Measurements from ENCODE around the gene GAS6.

GAS6 gene

DNA sequence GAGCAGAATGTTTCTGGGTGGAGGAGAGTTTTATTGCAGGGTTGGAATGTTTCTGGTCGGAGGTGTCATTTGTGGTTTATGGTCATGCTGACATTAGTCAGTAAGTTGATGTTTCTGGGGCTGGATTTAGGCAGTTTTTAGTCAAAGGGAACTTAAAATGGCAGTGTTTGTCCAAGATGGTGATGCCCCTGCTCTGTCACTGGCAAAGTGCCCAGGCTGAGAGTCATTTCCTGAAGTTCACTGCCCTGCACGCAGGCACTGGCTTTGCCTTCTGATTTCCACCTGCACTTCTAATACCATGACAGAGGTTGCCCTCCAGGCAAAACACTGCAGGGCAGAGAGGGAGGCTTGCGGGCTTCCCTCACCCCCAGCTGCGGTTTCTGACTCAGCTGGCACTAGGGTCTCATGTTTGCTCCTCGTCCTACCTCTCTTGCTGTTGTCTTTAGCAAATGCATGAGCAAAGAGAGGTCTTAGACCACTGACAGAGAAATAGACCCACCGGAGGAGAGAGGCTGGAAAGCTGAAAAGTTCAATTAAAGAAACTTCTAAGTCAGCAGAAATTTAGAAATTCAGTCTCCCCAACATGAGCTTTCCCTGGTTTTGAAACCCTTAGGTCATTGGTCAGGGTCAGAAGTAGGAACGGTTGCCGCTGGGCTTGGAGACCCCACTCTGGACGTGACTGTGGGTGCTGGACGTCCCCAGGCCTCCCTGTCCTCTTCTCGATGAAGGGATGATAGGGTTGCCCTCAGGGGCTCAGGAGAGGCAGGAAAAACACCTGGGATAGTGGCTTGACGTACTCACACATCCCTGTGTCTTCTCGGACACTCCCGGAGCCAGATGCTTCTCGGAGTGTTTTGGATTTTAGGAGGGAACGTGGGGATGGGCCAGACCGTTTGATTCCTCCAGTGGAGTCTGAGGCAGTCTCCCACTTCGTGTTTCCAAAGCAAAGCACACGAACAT is 78.5 kb downstream of the GAS6 start:
- Histone ChIP-seq H3K4me1 (ENCODE audit: insufficient read depth, low read length) (0 out of 2 replicates have a peak, but pooled peaks cover 3% of the 10 kb centered on the region), H3K9me3 (ENCODE audit: insufficient read depth, low read length, severe bottlenecking) (no peaks in the 10 kb centered on the region), H3K27ac (ENCODE audit: low read length) (no peak overlapping the region), H3K4me2 (ENCODE audit: insufficient read depth, low read length) (no peak overlapping the region), H3K36me3 (ENCODE audit: insufficient read depth, low read length) (no peaks in the 10 kb centered on the region), H3K27me3 (ENCODE audit: insufficient read depth, low read length, poor library complexity) (peaks cover 13% of the 10 kb centered on the region), H4K20me1 (ENCODE audit: insufficient read depth, low read length) (0 out of 2 replicates have a peak, but pooled peaks cover 7% of the 10 kb centered on the region), H2AFZ (ENCODE audit: low read depth, low read length) (no peak overlapping the region), H3K4me3 (ENCODE audit: low read depth in 1 of 2, low read length in 2 of 2) (no peak overlapping the region), H3K9ac (ENCODE audit: low read depth, low read length) (no peak overlapping the region), H3K79me2 (ENCODE audit: insufficient read depth, low read length) (no peaks in the 10 kb centered on the region)
- no peak for TF ChIP-seq CTCF (IDR thresholded peaks at IDR 0.05; ENCODE audit: borderline replicate concordance, extremely low read depth, low read length, poor library complexity, severe bottlenecking)
- TF ChIP-seq EZH2 (IDR thresholded peaks at IDR 0.05; ENCODE audit: borderline replicate concordance, low read depth, low read length, severe bottlenecking), result no peak
- DNase-seq, result peak; percentile 38
- peak; percentile 58 for ATAC-seq (ENCODE audit: insufficient read depth, low read depth)

DNA sequence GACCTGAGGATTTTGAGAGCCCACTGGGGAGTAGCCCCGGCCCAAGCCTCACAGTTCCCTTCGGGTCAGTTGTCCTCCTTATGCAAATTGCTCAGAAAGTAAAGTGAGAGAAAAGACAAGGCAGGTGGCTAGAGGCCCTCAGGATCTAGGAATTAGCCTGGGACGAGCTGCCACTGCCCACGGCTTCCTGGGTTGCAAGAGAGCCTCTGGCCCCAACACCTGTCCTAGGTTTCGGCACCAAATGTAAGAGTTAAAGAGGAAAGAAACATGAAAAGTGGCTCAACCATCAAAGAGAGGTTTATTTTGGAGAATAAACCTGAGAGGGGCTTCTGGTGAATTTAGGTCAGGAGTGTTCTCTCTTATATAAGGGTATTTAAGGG is 79.2 kb downstream of the GAS6 start:
- H3K79me2 ChIP-seq (ENCODE audit: insufficient read depth, low read length), result no peaks in the 10 kb centered on the region
- 0 out of 2 replicates have a peak, but pooled peaks cover 3% of the 10 kb centered on the region for H3K4me1 ChIP-seq (ENCODE audit: insufficient read depth, low read length)
- no peaks in the 10 kb centered on the region for H3K36me3 ChIP-seq (ENCODE audit: insufficient read depth, low read length)
- H3K9me3 ChIP-seq (ENCODE audit: insufficient read depth, low read length, severe bottlenecking), result no peaks in the 10 kb centered on the region
- DNase-seq (no peak), ATAC-seq (ENCODE audit: insufficient read depth, low read depth) (no peak)
- TF ChIP-seq EZH2 (IDR thresholded peaks at IDR 0.05; ENCODE audit: borderline replicate concordance, low read depth, low read length, severe bottlenecking) (no peak), CTCF (IDR thresholded peaks at IDR 0.05; ENCODE audit: borderline replicate concordance, extremely low read depth, low read length, poor library complexity, severe bottlenecking) (no peak)
- H4K20me1 ChIP-seq (ENCODE audit: insufficient read depth, low read length), result 0 out of 2 replicates have a peak, but pooled peaks cover 3% of the 10 kb centered on the region
- H3K27ac ChIP-seq (ENCODE audit: low read length), result no peak overlapping the region
- peaks cover 15% of the 10 kb centered on the region for H3K27me3 ChIP-seq (ENCODE audit: insufficient read depth, low read length, poor library complexity)
- no peak overlapping the region for H3K4me2 ChIP-seq (ENCODE audit: insufficient read depth, low read length)
- no peak overlapping the region for H2AFZ ChIP-seq (ENCODE audit: low read depth, low read length)
- no peak overlapping the region for H3K9ac ChIP-seq (ENCODE audit: low read depth, low read length)
- H3K4me3 ChIP-seq (ENCODE audit: low read depth in 1 of 2, low read length in 2 of 2), result no peak overlapping the region

DNA sequence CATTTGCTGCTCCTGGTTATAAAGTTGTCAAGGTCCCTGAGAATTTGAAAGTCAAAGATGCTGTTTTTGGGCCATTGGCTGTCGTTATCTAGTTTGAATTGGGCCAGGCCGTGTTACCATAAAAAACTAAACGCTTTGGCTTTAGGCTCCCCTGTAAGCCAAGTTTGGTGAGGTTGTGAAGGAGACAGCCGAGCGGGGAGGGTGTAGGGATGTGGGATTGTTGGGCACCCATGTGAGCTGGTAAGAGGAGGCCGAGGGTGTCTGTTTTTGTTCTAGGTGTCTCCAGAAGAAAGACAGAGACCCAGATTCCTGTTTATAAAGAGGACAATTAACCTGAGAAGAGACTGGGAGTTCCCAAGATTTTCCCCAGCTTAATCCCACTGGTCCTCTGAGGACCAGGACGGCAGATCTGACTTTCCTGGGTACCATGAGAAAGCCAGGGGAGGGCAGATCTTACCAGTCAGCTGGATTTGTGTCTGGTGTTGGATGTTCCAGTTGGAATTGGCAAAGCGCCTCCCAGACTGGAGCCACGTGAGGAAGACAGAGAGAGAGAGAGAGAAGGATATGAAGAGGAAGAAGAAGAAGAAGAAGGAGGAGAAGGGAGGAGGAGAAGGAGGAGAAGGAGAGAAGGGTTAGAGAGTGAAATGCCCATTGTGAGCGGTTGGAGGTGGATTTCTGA is 79.8 kb downstream of the GAS6 start:
- Histone ChIP-seq H3K27me3 (ENCODE audit: insufficient read depth, low read length, poor library complexity) (peaks cover 18% of the 10 kb centered on the region), H3K27ac (ENCODE audit: low read length) (no peak overlapping the region), H3K4me1 (ENCODE audit: insufficient read depth, low read length) (0 out of 2 replicates have a peak, but pooled peaks cover 3% of the 10 kb centered on the region), H3K4me3 (ENCODE audit: low read depth in 1 of 2, low read length in 2 of 2) (no peak overlapping the region), H3K4me2 (ENCODE audit: insufficient read depth, low read length) (no peak overlapping the region), H3K9me3 (ENCODE audit: insufficient read depth, low read length, severe bottlenecking) (no peaks in the 10 kb centered on the region), H3K36me3 (ENCODE audit: insufficient read depth, low read length) (no peaks in the 10 kb centered on the region), H4K20me1 (ENCODE audit: insufficient read depth, low read length) (no peaks in the 10 kb centered on the region), H3K79me2 (ENCODE audit: insufficient read depth, low read length) (no peaks in the 10 kb centered on the region), H2AFZ (ENCODE audit: low read depth, low read length) (no peak overlapping the region), H3K9ac (ENCODE audit: low read depth, low read length) (no peak overlapping the region)
- ATAC-seq (ENCODE audit: insufficient read depth, low read depth), result no peak
- no peak for DNase-seq
- TF ChIP-seq EZH2 (IDR thresholded peaks at IDR 0.05; ENCODE audit: borderline replicate concordance, low read depth, low read length, severe bottlenecking) (no peak), CTCF (IDR thresholded peaks at IDR 0.05; ENCODE audit: borderline replicate concordance, extremely low read depth, low read length, poor library complexity, severe bottlenecking) (no peak)

Data from DND-41 (cell line).